ENCODE measurements around the gene SPOCK1.
"Not testable (repeated sequence)": the region's sequence is repeated elsewhere in the genome, so short reads cannot be mapped to it uniquely, and the experiment has no call there.

Gene SPOCK1

DNA sequence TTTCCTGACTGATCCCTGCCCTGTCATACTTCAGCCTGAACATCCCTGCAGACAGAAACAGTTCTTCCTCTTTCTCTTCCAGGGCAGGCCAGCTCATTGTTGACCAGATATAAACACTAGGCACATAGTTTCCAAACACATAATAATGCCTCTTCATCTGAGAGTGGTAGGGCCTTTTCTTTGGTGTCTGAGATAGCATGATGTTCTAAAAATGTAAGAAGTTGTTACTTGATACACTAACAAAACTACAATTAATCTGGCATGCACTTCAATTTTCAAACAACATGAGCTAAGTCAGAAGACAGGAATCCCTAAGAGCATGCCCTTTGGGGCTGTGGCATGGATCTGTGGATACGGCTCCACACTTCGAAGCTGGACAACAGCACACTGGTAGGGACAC is 246.6 kb downstream of the SPOCK1 start:
- DNase-seq = no peak

DNA sequence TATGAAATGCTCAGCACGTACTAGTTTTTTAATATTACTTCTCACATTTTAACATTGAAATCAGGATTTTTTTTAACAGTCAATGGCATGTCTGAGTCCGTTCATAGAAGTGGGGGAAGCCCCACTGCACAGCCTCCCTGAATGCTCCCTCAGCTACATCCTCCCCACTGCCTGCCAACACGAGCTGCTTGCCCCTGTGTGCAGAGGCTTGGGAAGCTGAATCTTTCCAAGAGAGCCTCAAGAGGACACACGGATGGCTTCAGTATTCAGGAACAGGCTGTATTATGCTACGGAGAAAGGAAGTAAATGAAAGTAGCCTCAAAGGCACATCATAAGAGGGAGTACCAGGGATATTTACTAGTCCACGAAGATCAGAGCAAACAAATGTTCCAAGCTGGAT is 248.7 kb downstream of the SPOCK1 start:
- no peak for DNase-seq

- DNase-seq = no peak
Measured at GRCh38 chr5:137248527-137248926, 250.6 kb downstream of the SPOCK1 start.

DNA sequence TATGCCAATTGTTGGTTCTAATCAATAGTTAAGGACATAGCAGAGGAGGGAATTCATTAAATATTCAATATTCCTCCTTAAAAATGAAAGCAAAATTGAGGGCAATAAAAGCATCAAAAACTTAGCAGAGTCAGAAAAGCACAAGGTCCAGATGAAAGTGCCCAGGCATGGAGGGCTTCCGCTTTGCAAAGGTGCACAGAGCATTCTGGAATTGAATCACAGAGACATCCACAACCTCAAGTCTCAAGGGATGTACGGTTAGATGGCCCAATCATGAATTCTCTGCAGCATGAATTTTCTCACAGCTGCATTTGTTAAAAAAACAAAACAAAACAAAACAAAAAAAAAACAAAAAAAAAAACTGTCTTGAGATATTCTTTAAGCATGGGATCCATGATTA is 253.7 kb downstream of the SPOCK1 start:
- DNase-seq = no peak

DNA sequence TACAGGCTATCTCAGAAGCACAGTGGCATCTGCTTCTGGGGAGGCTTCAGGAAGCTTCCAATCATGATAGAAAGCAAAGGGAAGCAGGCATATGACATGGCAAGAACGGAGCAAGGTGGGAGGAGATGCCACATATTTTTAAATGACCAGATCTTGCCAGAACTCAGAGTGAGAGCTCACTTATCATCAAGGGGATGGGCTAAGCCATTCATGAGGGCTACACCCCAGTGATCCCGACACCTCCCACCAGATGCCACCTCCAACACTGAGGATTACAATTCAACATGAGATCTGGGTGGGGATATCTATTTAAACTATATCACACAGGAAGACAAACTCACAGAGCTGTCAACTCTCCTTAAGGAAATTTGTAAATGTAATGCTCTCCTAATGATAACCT is 258.8 kb downstream of the SPOCK1 start:
- no peak for DNase-seq

- no peak for DNase-seq
Measured at GRCh38 chr5:137236849-137237507, 262.1 kb downstream of the SPOCK1 start.

GRCh38 chr5:137236252-137236651 is 262.9 kb downstream of the SPOCK1 start:
- DNase-seq = no peak

DNA sequence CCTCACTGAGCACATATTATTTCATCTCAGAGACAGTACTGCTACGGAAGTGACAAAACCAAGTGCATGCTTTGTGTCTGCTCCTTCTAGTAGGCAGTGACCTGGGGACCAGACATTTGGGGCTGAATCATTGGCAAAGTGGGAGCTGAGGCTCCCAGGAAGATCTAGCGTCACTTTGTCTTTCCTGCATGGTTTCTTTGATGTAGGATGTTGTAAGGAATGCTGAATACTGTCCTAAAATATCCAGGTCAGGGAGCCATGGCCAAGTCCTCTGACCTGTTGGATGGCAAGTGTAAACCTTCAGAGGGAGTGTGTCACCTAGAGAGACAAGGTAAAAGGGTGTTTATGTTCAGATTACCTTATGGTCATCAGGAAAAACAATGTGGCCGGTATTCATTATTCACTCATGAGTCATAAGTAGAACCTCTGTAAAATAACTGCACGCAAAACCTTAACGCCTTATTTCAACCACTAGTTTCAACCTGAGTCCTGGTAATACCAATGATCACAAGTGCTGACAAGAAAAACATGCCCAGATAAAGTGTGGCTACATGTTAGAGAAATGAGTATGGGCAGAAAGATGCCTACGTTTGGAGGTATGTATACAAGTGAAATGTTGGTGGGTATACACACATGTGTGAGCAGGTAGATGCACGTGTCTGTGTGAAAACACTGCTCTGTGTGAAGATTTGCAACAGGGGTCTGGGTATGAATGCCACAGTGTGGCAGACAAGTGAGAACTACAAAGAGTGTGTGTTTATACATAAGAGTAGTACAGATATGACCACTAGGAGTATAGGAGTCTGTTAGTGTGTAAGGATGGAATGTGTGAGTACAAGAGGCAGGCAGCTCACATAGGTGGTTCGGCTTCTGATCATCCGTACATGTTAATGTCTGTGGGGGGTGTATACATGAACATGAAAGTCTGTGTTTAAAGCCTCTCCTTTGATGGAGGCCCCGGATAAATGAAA is 263.9 kb downstream of the SPOCK1 start:
- DNase-seq = no peak

DNA sequence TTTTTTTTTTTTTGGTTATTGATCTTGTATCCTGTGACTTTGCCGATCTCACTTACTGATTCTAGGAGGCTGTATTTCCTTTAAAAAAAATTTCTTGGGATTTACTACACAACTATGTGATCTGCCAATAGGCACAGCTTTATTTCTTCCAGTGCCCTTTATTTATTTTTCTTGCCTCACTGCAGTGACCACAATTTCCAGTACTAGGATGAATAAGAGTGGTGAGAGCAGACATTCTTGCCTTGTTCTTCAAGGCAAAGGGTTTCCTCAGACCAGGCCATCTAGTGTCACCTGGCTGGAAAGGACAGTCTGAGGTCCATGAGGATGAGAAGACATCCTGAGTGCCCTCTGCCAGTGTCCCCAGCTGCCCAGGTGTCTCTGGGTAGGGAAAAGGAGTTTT is 265.4 kb downstream of the SPOCK1 start:
- no peak for DNase-seq

DNA sequence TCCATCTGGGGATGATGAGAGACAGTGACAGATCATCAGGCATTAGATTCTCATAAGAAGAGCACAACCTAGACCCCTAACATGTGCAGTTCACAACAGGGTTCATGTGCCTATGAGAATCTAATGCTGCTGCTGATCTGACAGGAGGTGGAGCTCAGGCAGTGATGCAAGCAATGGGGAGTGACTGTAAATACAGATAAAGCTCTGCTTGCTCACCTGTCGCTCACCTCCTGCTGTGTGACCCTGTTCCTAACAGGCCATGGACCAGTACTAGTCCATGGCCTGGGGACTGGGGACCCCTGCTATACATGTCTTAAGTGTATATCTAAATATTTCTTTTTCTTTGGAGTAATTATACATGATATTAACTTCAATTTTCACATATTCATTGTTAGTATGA is 265.8 kb downstream of the SPOCK1 start:
- DNase-seq = not testable (repeated sequence)

DNA sequence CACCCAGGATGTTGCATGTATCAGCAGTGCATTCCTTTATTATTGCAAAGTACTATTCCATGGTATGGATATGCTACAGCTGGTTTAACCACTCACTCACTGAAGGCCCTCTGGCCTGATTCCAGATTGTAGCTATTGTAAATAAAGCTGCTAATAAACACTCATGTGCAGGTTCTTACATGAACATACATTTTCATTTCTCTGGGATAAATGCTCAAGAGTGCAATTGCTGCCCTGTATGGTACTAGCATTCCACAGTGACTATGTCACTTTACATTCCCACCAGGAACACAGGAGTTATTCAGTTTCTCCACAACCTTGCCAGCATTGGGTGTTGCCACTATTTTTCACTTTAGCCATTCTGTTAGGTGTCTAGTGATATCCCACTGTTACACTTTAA is 267.6 kb downstream of the SPOCK1 start:
- DNase-seq = no peak

DNA sequence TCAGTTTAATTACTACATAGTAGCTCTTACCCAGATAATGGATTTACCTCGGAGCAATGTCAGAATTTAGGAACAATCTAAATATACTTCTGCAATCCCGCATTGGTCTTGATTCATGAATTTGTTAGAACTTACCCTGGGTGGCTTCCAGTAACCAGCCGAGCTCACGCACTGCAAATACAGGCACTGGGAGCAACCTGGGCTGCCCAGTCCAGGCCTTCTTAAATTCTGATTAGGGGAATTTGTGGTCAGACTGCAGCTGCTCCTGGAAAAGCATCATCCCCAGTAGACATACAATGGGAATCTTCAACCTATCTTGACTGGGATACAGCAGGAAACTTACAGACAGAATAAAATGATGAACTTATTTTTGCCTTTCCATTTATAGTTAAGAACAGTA is 270.3 kb downstream of the SPOCK1 start:
- no peak for DNase-seq

DNA sequence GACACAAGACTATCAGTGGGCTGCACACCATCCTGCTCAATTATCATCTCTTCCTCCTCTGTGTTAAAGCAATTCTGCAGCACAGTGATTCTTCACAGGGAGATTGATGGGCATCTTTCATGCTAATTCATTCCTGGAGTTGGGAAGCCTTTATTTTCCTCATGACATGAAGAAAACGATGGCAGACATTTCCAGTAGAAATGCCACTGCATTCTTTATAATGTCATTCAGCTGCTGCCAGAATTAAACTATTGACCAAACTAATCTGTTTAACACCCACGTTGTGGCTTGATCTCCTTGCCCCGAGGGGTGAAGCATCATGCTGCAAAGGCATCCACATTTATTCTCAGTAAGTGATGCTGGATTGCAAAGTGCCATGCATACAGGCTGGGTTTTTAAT is 273.0 kb downstream of the SPOCK1 start:
- DNase-seq = no peak

GRCh38 chr5:137223324-137224295 is 275.5 kb downstream of the SPOCK1 start:
- no peak for DNase-seq

- no peak for DNase-seq
Measured at GRCh38 chr5:137221943-137222342, 277.2 kb downstream of the SPOCK1 start.

DNA sequence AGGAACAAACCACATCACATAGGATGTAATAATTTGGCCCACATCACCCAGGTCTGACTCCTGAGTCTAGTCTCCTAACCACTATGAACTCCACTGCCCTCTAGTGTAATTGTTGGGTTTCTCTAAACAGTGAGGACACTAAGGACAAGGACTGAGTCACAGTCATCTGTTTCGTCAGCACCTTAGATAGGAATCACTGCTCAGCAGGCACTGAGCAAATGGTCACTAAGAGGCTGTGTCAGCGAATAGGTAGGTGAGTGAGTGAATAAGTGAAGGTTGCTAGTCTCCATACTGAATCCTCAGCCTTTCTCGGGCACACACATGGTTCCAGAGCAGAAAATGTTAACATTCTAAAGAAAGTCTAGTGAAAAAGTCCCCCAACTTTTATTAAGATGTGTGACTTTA is 278.6 kb downstream of the SPOCK1 start:
- DNase-seq = no peak

- no peak for DNase-seq
Measured at GRCh38 chr5:137218896-137219295, 280.2 kb downstream of the SPOCK1 start.

- DNase-seq = no peak
Measured at GRCh38 chr5:137218471-137218870, 280.7 kb downstream of the SPOCK1 start.

- no peak for DNase-seq
Measured at GRCh38 chr5:137217599-137218200, 281.4 kb downstream of the SPOCK1 start.

DNA sequence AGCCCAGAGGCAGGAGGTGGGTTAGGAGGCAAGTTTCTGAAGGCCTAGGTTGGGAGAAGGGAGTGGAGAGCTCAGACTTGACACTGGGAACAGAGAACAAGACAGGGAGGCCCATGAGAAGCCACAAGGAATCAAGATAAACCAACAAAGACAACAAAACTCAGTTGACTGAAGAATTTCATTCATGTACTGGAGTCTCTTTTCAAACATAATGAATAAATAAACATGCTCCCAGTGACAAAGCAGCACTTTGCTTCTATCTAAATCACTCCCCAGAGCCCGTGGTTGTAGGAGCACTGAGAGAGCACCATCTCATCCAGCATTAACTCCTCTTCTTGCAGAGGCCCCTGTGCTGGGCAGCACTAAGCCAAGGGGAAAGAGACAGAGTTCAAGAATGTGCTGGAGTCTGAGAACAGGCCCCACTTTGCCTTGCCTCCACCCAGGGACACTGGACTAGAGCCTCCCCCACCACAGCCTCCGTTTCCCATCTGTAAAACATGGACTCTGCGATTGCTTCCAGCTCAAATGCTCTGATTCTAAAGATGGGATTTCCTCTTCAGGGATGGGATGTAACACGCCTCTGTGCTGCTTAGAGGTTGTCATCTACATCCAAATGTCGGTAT is 282.0 kb downstream of the SPOCK1 start:
- no peak for DNase-seq

GRCh38 chr5:137215780-137216179 is 283.3 kb downstream of the SPOCK1 start:
- no peak for DNase-seq

- DNase-seq = no peak
Measured at GRCh38 chr5:137215261-137215660, 283.9 kb downstream of the SPOCK1 start.
